H9 (cell line): ENCODE results near the gene PMIS2. TPM values are rescaled to one million over a fixed set of nuclear protein-coding genes. Genes with fewer than 3 reads are reported as not detected.

ENCODE experiments used
- DNase-seq: peaks from one replicate; pipeline ENCODE4 v3.0.0-alpha.2; 2017
- H2AFZ ChIP-seq: one replicate; pipeline ENCODE4 v1.6.1; 2013; ENCODE audit warnings: mild to moderate bottlenecking, low read length, control low read depth, moderate library complexity
- H2AK5ac ChIP-seq: 2 replicates; pipeline ENCODE4 v1.6.1; 2013; ENCODE audit warnings: low read length, control low read depth, mixed read lengths; ENCODE audit not compliant: insufficient read length
- H2BK120ac ChIP-seq: one replicate; pipeline ENCODE4 v1.6.1; 2013; ENCODE audit warnings: low read depth, mild to moderate bottlenecking, low read length, control low read depth, inconsistent platforms; ENCODE audit not compliant: poor library complexity, severe bottlenecking
- H2BK12ac ChIP-seq: 2 replicates; pipeline ENCODE4 v1.6.1; 2013; ENCODE audit warnings: low read length, control low read depth, mixed read lengths, low read depth; ENCODE audit not compliant: insufficient read length
- H2BK15ac ChIP-seq: 2 replicates; pipeline ENCODE4 v1.6.1; 2013; ENCODE audit warnings: low read depth, low read length, control low read depth
- H2BK20ac ChIP-seq: one replicate; pipeline ENCODE4 v1.6.1; 2013; ENCODE audit warnings: low read depth, mild to moderate bottlenecking, low read length, control low read depth, inconsistent platforms; ENCODE audit not compliant: poor library complexity, severe bottlenecking
- H2BK5ac ChIP-seq: 2 replicates; pipeline ENCODE4 v1.6.1; 2013; ENCODE audit warnings: low read length, control low read depth, mixed read lengths; ENCODE audit not compliant: insufficient read length
- H3K14ac ChIP-seq: 2 replicates; pipeline ENCODE4 v1.6.1; 2013; ENCODE audit warnings: low read length, control low read depth; ENCODE audit not compliant: insufficient read depth
- H3K18ac ChIP-seq: 2 replicates; pipeline ENCODE4 v1.6.1; 2013; ENCODE audit warnings: low read depth, mild to moderate bottlenecking, mixed read lengths, low read length, control low read depth; ENCODE audit not compliant: insufficient read length
- H3K23ac ChIP-seq: 2 replicates; pipeline ENCODE4 v1.6.1; 2013; ENCODE audit warnings: low read length, control low read depth, mixed read lengths, low read depth; ENCODE audit not compliant: insufficient read length
- H3K23me2 ChIP-seq: 2 replicates; pipeline ENCODE4 v1.6.1; 2013; ENCODE audit warnings: low read depth, mild to moderate bottlenecking, mixed read lengths, low read length, control low read depth; ENCODE audit not compliant: insufficient read length, poor library complexity, severe bottlenecking
- H3K27ac ChIP-seq: 2 replicates; pipeline ENCODE4 v1.5.1; 2013; ENCODE audit warnings: low read length, control low read depth, mixed read lengths, low read depth; ENCODE audit not compliant: insufficient read length
- H3K27me3 ChIP-seq: 2 replicates; pipeline ENCODE4 v1.6.1; 2013; ENCODE audit warnings: low read length, control low read depth, inconsistent platforms; ENCODE audit not compliant: insufficient read depth
- H3K4ac ChIP-seq: 2 replicates; pipeline ENCODE4 v1.6.1; 2013; ENCODE audit warnings: low read depth, mild to moderate bottlenecking, control low read depth, inconsistent platforms, low read length, moderate library complexity
- H3K4me1 ChIP-seq: 2 replicates; pipeline ENCODE4 v1.6.1; 2013; ENCODE audit warnings: low read length, control low read depth, inconsistent platforms; ENCODE audit not compliant: insufficient read depth
- H3K4me2 ChIP-seq: 2 replicates; pipeline ENCODE4 v1.6.1; 2013; ENCODE audit warnings: low read length, control low read depth, mixed read lengths; ENCODE audit not compliant: insufficient read length, insufficient read depth
- H3K56ac ChIP-seq: 2 replicates; pipeline ENCODE4 v1.6.1; 2013; ENCODE audit warnings: low read depth, mild to moderate bottlenecking, mixed read lengths, low read length, control low read depth; ENCODE audit not compliant: insufficient read length
- H3K79me1 ChIP-seq: 2 replicates; pipeline ENCODE4 v1.6.1; 2013; ENCODE audit warnings: low read depth, mild to moderate bottlenecking, moderate library complexity, low read length, control low read depth, inconsistent platforms; ENCODE audit not compliant: insufficient read depth, poor library complexity, severe bottlenecking
- H3K79me2 ChIP-seq: 2 replicates; pipeline ENCODE4 v1.6.1; 2013; ENCODE audit warnings: low read length, control low read depth, inconsistent platforms; ENCODE audit not compliant: insufficient read depth
- H3K9ac ChIP-seq: 2 replicates; pipeline ENCODE4 v1.6.1; 2013; ENCODE audit warnings: low read length, control low read depth, mixed read lengths; ENCODE audit not compliant: insufficient read length; ENCODE audit errors: extremely low read depth
- H3K9me3 ChIP-seq: one replicate; pipeline ENCODE4 v1.6.1; 2013; ENCODE audit warnings: low read depth, low read length, inconsistent platforms; ENCODE audit not compliant: control insufficient read depth
- H3T11ph ChIP-seq: one replicate; pipeline ENCODE4 v1.6.1; 2013; ENCODE audit warnings: mild to moderate bottlenecking, low read length, control low read depth, inconsistent platforms
- H4K20me1 ChIP-seq: one replicate; pipeline ENCODE4 v1.6.1; 2013; ENCODE audit not compliant: control insufficient read depth, insufficient read length, insufficient read depth
- H4K5ac ChIP-seq: 2 replicates; pipeline ENCODE4 v1.6.1; 2013; ENCODE audit warnings: low read depth, mild to moderate bottlenecking, mixed read lengths, low read length, control low read depth; ENCODE audit not compliant: insufficient read length
- H4K8ac ChIP-seq: replicated peaks from 2 replicates; pipeline ENCODE4 v1.6.1; 2013; ENCODE audit warnings: low read length, control low read depth, mixed read lengths, low read depth; ENCODE audit not compliant: insufficient read length
- H4K91ac ChIP-seq: 2 replicates; pipeline ENCODE4 v1.6.1; 2013; ENCODE audit warnings: low read depth, mild to moderate bottlenecking, moderate library complexity, mixed read lengths, low read length, control low read depth; ENCODE audit not compliant: insufficient read length
- H3K27ac Mint-ChIP-seq, 3 experiments: 2 replicates in 2 of 3; 3 replicates in 1 of 3; pipeline ENCODE4 v1.8.0; 2020 to 2021; ENCODE audit warnings: mixed read lengths in 3 of 3, mild to moderate bottlenecking in 1 of 3, moderate library complexity in 1 of 3
- H3K27me3 Mint-ChIP-seq: 2 replicates; pipeline ENCODE4 v1.8.0; 2021; ENCODE audit warnings: low read depth, mild to moderate bottlenecking, moderate library complexity, mixed read lengths
- H3K36me3 Mint-ChIP-seq, 3 experiments: 2 replicates in 2 of 3; 3 replicates in 1 of 3; pipeline ENCODE4 v1.8.0; 2020 to 2021; ENCODE audit warnings: low read depth in 3 of 3, mixed read lengths in 3 of 3; ENCODE audit not compliant: insufficient read depth in 1 of 3
- H3K4me1 Mint-ChIP-seq, 2 experiments: 2 replicates each; pipeline ENCODE4 v1.8.0; 2020; ENCODE audit warnings: mixed read lengths in 2 of 2
- H3K4me3 Mint-ChIP-seq, 2 experiments: 2 replicates in 1 of 2; 3 replicates in 1 of 2; pipeline ENCODE4 v1.8.0; 2020 to 2021; ENCODE audit warnings: mild to moderate bottlenecking in 2 of 2, mixed read lengths in 2 of 2, moderate library complexity in 1 of 2
- H3K9me3 Mint-ChIP-seq, 2 experiments: 2 replicates in 1 of 2; 3 replicates in 1 of 2; pipeline ENCODE4 v1.8.0; 2020; ENCODE audit warnings: mild to moderate bottlenecking in 2 of 2, mixed read lengths in 2 of 2, moderate library complexity in 1 of 2
- WGBS: extraction: QIAGEN DNeasy Blood & Tissue Kit; methylation state at CpG from one replicate; pipeline ENCODE4 v1.1.7; 2013; ENCODE audit warnings: missing lambda C conversion rate, low lambda C conversion rate, mixed read lengths; ENCODE audit not compliant: insufficient read length; ENCODE audit errors: extremely low coverage; 5-methylcytosine and 5-hydroxymethylcytosine counted together
- total RNA-seq: library from RNA; stranded (reverse); gene quantifications from 2 replicates; pipeline ENCODE4 v1.2.1, GENCODE V29; 2021
- TF ChIP-seq, protein P1 (sequence below): fragments of 200-600 bp; sonication (generic); conservative IDR thresholded peaks from 3 replicates; pipeline ENCODE4 v1.8.0; 2021; ENCODE audit warnings: antibody characterized with exemption, mild to moderate bottlenecking

PMIS2 gene
- total RNA-seq, 1 experiment from 2014 or later, result not detected

DNA sequence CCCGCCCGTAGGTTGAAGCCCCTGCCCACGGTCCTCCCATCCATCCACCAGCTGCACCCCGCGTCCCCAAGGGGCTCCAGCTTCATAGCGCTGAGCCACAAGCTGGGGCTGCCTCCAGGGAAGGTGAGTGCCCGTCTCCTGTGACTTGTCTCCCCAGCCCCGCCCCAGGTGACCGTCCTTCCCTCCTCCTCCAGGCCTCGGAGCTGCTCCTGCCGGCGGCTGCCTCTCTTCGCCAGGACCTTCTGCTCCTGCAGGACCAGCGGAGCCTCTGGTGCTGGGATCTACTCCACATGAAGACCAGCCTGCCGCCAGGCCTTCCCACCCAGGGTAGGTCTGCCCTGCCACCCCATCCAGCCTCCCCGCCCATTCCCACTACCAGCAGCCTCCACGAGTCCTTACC lies 34.0 kb downstream of the PMIS2 start:
- Histone ChIP-seq H2AFZ (no peak overlapping the region), H3K9me3 (no peaks in the 10 kb centered on the region), H3K27ac (no peak overlapping the region), H3K27me3 (no peaks in the 10 kb centered on the region), H2AK5ac (no peak overlapping the region), H3K4me2 (no peak overlapping the region), H2BK120ac (no peak overlapping the region), H3K56ac (no peak overlapping the region), H2BK5ac (no peak overlapping the region), H3K18ac (no peak overlapping the region), H3K4ac (no peak overlapping the region), H3K79me1 (no peaks in the 10 kb centered on the region), H3K9ac (no peak overlapping the region), H2BK12ac (no peak overlapping the region), H3K4me1 (no peaks in the 10 kb centered on the region), H4K20me1 (no peaks in the 10 kb centered on the region), H3T11ph (no peak overlapping the region), H3K79me2 (no peaks in the 10 kb centered on the region), H4K91ac (no peak overlapping the region), H4K8ac (no peak overlapping the region), H2BK15ac (no peak overlapping the region), H3K14ac (no peak overlapping the region), H4K5ac (no peak overlapping the region), H2BK20ac (no peak overlapping the region), H3K23ac (no peak overlapping the region), H3K23me2 (no peaks in the 10 kb centered on the region)
- H3K27ac Mint-ChIP-seq, result no peak overlapping the region
- DNase-seq, result no peak
- H3K9me3 Mint-ChIP-seq, result no peaks in the 10 kb centered on the region
- TF ChIP-seq, protein P1, sequence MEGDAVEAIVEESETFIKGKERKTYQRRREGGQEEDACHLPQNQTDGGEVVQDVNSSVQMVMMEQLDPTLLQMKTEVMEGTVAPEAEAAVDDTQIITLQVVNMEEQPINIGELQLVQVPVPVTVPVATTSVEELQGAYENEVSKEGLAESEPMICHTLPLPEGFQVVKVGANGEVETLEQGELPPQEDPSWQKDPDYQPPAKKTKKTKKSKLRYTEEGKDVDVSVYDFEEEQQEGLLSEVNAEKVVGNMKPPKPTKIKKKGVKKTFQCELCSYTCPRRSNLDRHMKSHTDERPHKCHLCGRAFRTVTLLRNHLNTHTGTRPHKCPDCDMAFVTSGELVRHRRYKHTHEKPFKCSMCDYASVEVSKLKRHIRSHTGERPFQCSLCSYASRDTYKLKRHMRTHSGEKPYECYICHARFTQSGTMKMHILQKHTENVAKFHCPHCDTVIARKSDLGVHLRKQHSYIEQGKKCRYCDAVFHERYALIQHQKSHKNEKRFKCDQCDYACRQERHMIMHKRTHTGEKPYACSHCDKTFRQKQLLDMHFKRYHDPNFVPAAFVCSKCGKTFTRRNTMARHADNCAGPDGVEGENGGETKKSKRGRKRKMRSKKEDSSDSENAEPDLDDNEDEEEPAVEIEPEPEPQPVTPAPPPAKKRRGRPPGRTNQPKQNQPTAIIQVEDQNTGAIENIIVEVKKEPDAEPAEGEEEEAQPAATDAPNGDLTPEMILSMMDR, result no peak
- no CpG with 5 or more reads among the region's 17 CpGs for WGBS
- peaks cover 11 to 47% (median 36%) of the 10 kb centered on the region in 3 experiments; a peak in 6 of 7 replicates for H3K36me3 Mint-ChIP-seq
- H3K4me3 Mint-ChIP-seq, result no peak overlapping the region
- H3K4me1 Mint-ChIP-seq, result no peaks in the 10 kb centered on the region
- no peaks in the 10 kb centered on the region; the same call in 1 of the 2 replicates for H3K27me3 Mint-ChIP-seq
